Smooth muscle cell of the brain vasculature (primary cell): Measurements from ENCODE around the gene NFASC.

ENCODE experiments used
- DNase-seq: peaks from one replicate; pipeline ENCODE4 v3.0.0-alpha.2; 2012; ENCODE audit warnings: low read depth, low spot score

Gene NFASC

GRCh38 chr1:204889681-204890383, 19.2 kb downstream of the NFASC start:
- no peak for DNase-seq

- DNase-seq, result no peak
Observed at GRCh38 chr1:204891860-204892259, 21.2 kb downstream of the NFASC start.

- no peak for DNase-seq
Observed at GRCh38 chr1:204894031-204894430, 23.4 kb downstream of the NFASC start.

- DNase-seq, result no peak
Observed at GRCh38 chr1:204894606-204895005, 23.9 kb downstream of the NFASC start.

- DNase-seq, result no peak
Observed at GRCh38 chr1:204896023-204896422, 25.4 kb downstream of the NFASC start.

GRCh38 chr1:204896787-204897469, 26.3 kb downstream of the NFASC start:
- DNase-seq, result no peak

GRCh38 chr1:204900721-204901120, 30.1 kb downstream of the NFASC start:
- no peak for DNase-seq

- DNase-seq, result no peak
Observed at GRCh38 chr1:204902671-204903070, 32.0 kb downstream of the NFASC start.

GRCh38 chr1:204904228-204904810, 33.7 kb downstream of the NFASC start:
- DNase-seq, result no peak

GRCh38 chr1:204909109-204909508, 38.4 kb downstream of the NFASC start:
- no peak for DNase-seq

- no peak for DNase-seq
Observed at GRCh38 chr1:204915861-204916495, 45.3 kb downstream of the NFASC start.

- no peak for DNase-seq
Observed at GRCh38 chr1:204917802-204918201, 47.1 kb downstream of the NFASC start.

- DNase-seq, result no peak
Observed at GRCh38 chr1:204920511-204920910, 49.8 kb downstream of the NFASC start.

- no peak for DNase-seq
Observed at GRCh38 chr1:204920967-204921366, 50.3 kb downstream of the NFASC start.

GRCh38 chr1:204921855-204922516, 51.3 kb downstream of the NFASC start:
- no peak for DNase-seq

- DNase-seq, result no peak
Observed at GRCh38 chr1:204923201-204923600, 52.5 kb downstream of the NFASC start.

- no peak for DNase-seq
Observed at GRCh38 chr1:204923626-204924012, 53.0 kb downstream of the NFASC start.

GRCh38 chr1:204924013-204924759, 53.5 kb downstream of the NFASC start:
- no peak for DNase-seq

GRCh38 chr1:204925701-204926100, 55.0 kb downstream of the NFASC start:
- DNase-seq, result no peak

GRCh38 chr1:204927673-204928641, 57.3 kb downstream of the NFASC start:
- DNase-seq, result no peak
